AG10803 (cell line): ENCODE data around the gene UGDH.

ENCODE experiments used
- DNase-seq: peaks from one replicate; pipeline ENCODE4 v3.0.0; 2010; ENCODE audit warnings: low read depth
- H3K4me3 ChIP-seq: 2 replicates; pipeline ENCODE4 v1.5.1; 2011; ENCODE audit warnings: mild to moderate bottlenecking, low read length, control low read depth
- CTCF ChIP-seq: conservative IDR thresholded peaks from 2 replicates; pipeline ENCODE4 v1.5.1; 2011; ENCODE audit warnings: mild to moderate bottlenecking, low read length, control low read depth, inconsistent platforms

The UGDH gene

GRCh38 chr4:39452153-39452859 lies 74.9 kb downstream of the UGDH start:
- DNase-seq = no peak
- TF ChIP-seq CTCF = no peak
- H3K4me3 ChIP-seq = no peak overlapping the region

- TF ChIP-seq CTCF = no peak
- no peak overlapping the region for H3K4me3 ChIP-seq
- no peak for DNase-seq
Observed at GRCh38 chr4:39451423-39452023, 75.7 kb downstream of the UGDH start.

DNA sequence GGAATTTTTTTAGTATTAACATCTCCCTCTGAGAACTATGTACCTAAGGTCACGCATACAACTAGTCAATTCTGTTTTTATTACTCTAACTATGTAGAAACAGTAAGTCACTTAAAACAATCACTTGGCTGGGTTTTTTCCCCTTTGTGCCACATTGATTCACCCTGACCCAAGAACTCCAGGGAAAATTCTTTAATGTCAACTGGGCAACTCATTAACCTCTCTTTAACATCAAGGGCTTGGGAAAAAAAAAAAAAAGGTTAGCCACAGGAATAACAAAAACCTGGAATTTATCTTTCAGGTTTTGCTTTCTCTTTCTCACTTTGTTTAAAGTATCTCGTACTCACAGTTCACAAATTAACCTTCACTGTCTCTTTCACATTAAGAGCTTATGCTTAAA lies 76.6 kb downstream of the UGDH start:
- DNase-seq = no peak
- no peak for TF ChIP-seq CTCF
- H3K4me3 ChIP-seq = no peak overlapping the region
